Cerebellar nuclear complex (tissue), 1 donor: ENCODE measurements around the gene TNS4.

ENCODE experiments used
- DNase-seq, 2 experiments: peaks; one replicate each; lab custom pipeline; 2025; lab: John Stamatoyannopoulos, UW

Gene TNS4

GRCh38 chr17:40491486-40491885 is 9.9 kb downstream of the TNS4 start:
- no peak for DNase-seq

GRCh38 chr17:40490982-40491381 is 10.4 kb downstream of the TNS4 start:
- no peak for DNase-seq

- DNase-seq: peak; percentile 62 to 68
Observed at GRCh38 chr17:40490289-40490853, 11.1 kb downstream of the TNS4 start.

- no peak for DNase-seq
Observed at GRCh38 chr17:40487371-40488020, 13.9 kb downstream of the TNS4 start.

- no peak for DNase-seq
Observed at GRCh38 chr17:40486522-40487370, 14.7 kb downstream of the TNS4 start.

- no peak for DNase-seq
Observed at GRCh38 chr17:40485851-40486521, 15.4 kb downstream of the TNS4 start.

GRCh38 chr17:40484973-40485530 is 16.4 kb downstream of the TNS4 start:
- DNase-seq: no peak

GRCh38 chr17:40484285-40484972 is 17.0 kb downstream of the TNS4 start:
- DNase-seq: no peak

- no peak for DNase-seq
Observed at GRCh38 chr17:40483679-40484078, 17.7 kb downstream of the TNS4 start.

GRCh38 chr17:40482722-40483121 is 18.7 kb downstream of the TNS4 start:
- no peak for DNase-seq

GRCh38 chr17:40481106-40481505 is 20.3 kb downstream of the TNS4 start:
- no peak for DNase-seq

- DNase-seq: no peak
Observed at GRCh38 chr17:40480501-40481003, 20.9 kb downstream of the TNS4 start.

GRCh38 chr17:40479754-40480480 is 21.5 kb downstream of the TNS4 start:
- no peak for DNase-seq

- no peak for DNase-seq
Observed at GRCh38 chr17:40478486-40478885, 22.9 kb downstream of the TNS4 start.

GRCh38 chr17:40477796-40478195 is 23.6 kb downstream of the TNS4 start:
- no peak for DNase-seq

- DNase-seq: no peak
Observed at GRCh38 chr17:40475234-40475908, 26.1 kb downstream of the TNS4 start.

- DNase-seq: no peak
Observed at GRCh38 chr17:40474419-40475002, 26.9 kb downstream of the TNS4 start.

GRCh38 chr17:40473573-40474365 is 27.7 kb downstream of the TNS4 start:
- DNase-seq: no peak
